ENCODE results near the gene PRKD1.
"Not testable (repeated sequence)": the region's sequence is repeated elsewhere in the genome, so short reads cannot be mapped to it uniquely, and the experiment has no call there.

PRKD1 gene

DNA sequence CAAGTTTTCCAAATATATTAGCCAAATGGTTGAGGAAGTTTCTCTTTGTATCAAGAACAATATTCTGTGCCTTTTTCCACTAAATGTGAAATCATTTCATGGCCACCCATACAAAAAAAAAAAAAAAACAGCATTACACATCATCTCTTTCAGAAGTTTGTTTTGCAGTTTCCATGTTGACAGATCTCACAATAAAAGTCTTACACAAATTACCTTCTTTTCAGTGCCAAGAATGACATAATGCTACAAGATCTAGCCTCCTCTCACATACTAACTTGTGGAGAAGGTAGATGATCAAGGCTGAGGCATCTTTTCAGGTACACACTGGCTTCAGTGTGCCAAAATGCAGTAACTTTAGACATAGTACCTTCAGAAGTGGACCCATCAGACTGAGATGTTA, 35.3 kb downstream of the PRKD1 start:
- FAIRE-seq (no peak), DNase-seq (ENCODE audit: insufficient read length, low spot score) (no peak)
- no peak for TF ChIP-seq POLR2A (IDR thresholded peaks at IDR 0.05; ENCODE audit: low read depth, low read length)

GRCh38 chr14:29885988-29886387, 41.7 kb downstream of the PRKD1 start:
- TF ChIP-seq POLR2A (IDR thresholded peaks at IDR 0.05; ENCODE audit: low read depth, low read length) (no peak), POU2F2 (IDR thresholded peaks at IDR 0.05; ENCODE audit: low read depth, low read length) (no peak), SPI1 (IDR thresholded peaks at IDR 0.05; ENCODE audit: low read depth, low read length) (no peak), POLR2AphosphoS5 (IDR thresholded peaks at IDR 0.05; ENCODE audit: low read depth, low read length) (no peak), TAF1 (IDR thresholded peaks at IDR 0.05; ENCODE audit: low read depth, low read length) (no peak), PAX5 (IDR thresholded peaks at IDR 0.05; ENCODE audit: insufficient read depth, low read length, severe bottlenecking) (no peak)
- FAIRE-seq = no peak
- no peak for DNase-seq (ENCODE audit: insufficient read length, low spot score)

DNA sequence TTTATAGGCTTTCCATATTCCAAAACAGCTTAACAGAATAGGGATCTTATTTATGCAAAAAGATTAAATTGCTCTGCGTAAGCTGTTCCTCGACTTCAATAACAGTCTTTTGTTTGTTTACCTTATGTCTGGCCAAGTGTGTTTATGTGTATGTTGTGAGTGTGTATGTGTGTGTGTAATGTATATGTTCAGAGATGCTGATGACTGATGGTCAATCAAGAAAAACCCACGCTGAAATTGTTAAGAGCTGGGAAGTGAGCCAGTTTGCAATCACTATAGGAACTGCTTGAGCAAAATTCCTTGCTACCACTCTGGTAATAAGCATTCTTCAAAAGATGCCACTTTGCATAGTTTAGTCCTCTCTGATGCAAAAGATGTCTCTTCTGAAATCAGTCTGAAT, 59.6 kb downstream of the PRKD1 start:
- DNase-seq (ENCODE audit: insufficient read length, low spot score) (no peak), FAIRE-seq (no peak)
- TF ChIP-seq SPI1 (IDR thresholded peaks at IDR 0.05; ENCODE audit: low read depth, low read length) = no peak
- TF ChIP-seq POLR2AphosphoS5 (IDR thresholded peaks at IDR 0.05; ENCODE audit: low read depth, low read length) = no peak
- TF ChIP-seq PAX5 (IDR thresholded peaks at IDR 0.05; ENCODE audit: insufficient read depth, low read length, severe bottlenecking) = no peak
- no peak for TF ChIP-seq TAF1 (IDR thresholded peaks at IDR 0.05; ENCODE audit: low read depth, low read length)
- no peak for TF ChIP-seq POU2F2 (IDR thresholded peaks at IDR 0.05; ENCODE audit: low read depth, low read length)
- no peak for TF ChIP-seq POLR2A (IDR thresholded peaks at IDR 0.05; ENCODE audit: low read depth, low read length)

DNA sequence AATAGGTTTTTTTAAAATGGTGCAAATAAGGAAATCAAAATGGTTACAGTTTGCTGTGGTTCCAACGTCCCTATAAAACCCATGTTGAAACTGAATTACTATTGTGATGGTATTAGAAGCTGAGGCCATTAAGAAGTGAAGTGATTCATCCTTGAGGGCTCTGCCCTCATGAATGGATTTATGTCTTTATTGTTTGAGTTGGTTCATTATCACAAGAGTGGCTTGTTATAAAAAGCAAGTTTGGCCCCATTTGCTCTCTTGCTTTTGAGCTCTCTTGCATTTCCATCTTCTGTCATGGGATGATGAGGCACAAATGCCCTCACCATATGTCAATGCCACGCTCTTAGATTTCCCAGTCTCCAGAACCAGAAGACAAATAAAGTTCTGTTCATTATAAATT, 62.3 kb downstream of the PRKD1 start:
- FAIRE-seq = no peak
- no peak for TF ChIP-seq SPI1 (IDR thresholded peaks at IDR 0.05; ENCODE audit: low read depth, low read length)
- no peak for TF ChIP-seq POU2F2 (IDR thresholded peaks at IDR 0.05; ENCODE audit: low read depth, low read length)
- no peak for TF ChIP-seq POLR2A (IDR thresholded peaks at IDR 0.05; ENCODE audit: low read depth, low read length)
- TF ChIP-seq PAX5 (IDR thresholded peaks at IDR 0.05; ENCODE audit: insufficient read depth, low read length, severe bottlenecking) = no peak
- no peak for DNase-seq (ENCODE audit: insufficient read length, low spot score)

DNA sequence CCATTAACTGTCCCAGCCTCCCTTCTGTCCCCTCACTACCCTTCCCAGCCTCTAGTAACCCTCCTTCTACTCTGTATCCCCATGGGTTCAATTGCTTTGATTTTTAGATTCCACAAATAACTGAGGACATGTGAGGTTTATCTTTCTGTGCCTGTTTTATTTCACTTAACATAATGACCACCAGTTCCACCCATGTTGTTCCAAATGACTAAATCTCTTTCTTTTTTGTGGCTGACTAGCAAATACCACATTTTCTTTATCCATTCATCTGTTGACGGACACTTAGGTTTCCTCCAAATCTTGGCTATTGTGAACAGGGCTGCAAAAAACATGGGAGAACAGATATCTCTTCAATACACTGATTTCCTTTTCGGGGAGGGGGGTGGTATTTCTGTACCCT, 65.7 kb downstream of the PRKD1 start:
- FAIRE-seq = no peak
- TF ChIP-seq TAF1 (IDR thresholded peaks at IDR 0.05; ENCODE audit: low read depth, low read length) (no peak), POLR2AphosphoS5 (IDR thresholded peaks at IDR 0.05; ENCODE audit: low read depth, low read length) (no peak), SPI1 (IDR thresholded peaks at IDR 0.05; ENCODE audit: low read depth, low read length) (no peak)
- no peak for DNase-seq (ENCODE audit: insufficient read length, low spot score)

DNA sequence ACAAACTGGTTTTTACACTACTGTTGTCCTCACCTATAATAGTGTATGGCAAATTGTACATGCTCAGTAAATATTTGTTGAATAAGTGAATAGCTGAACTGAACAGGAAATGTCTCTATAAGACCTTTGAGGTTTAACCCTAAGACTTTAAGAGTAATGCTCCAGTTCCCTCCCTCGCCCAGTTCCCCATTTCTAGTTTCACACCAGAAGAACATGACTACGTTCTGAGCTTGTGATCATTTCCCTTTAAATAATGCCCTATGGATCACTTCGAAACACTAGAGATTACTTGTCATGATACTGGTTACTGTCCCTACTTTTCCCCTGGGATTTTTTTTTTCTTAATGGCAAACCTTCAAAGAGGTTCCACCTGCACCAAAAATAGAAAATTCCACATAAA, 69.3 kb downstream of the PRKD1 start:
- FAIRE-seq (peak; percentile 79), DNase-seq (ENCODE audit: insufficient read length, low spot score) (no peak)
- TF ChIP-seq POLR2A (IDR thresholded peaks at IDR 0.05; ENCODE audit: low read depth, low read length) (no peak), POU2F2 (IDR thresholded peaks at IDR 0.05; ENCODE audit: low read depth, low read length) (no peak), PAX5 (IDR thresholded peaks at IDR 0.05; ENCODE audit: insufficient read depth, low read length, severe bottlenecking) (no peak), POLR2AphosphoS5 (IDR thresholded peaks at IDR 0.05; ENCODE audit: low read depth, low read length) (no peak), SPI1 (IDR thresholded peaks at IDR 0.05; ENCODE audit: low read depth, low read length) (peak; percentile 99), TAF1 (IDR thresholded peaks at IDR 0.05; ENCODE audit: low read depth, low read length) (no peak)

- TF ChIP-seq TAF1 (IDR thresholded peaks at IDR 0.05; ENCODE audit: low read depth, low read length) (no peak), SPI1 (IDR thresholded peaks at IDR 0.05; ENCODE audit: low read depth, low read length) (peak; percentile 37; the same call in 1 of the 2 replicates), PAX5 (IDR thresholded peaks at IDR 0.05; ENCODE audit: insufficient read depth, low read length, severe bottlenecking) (peak; percentile 6), POLR2AphosphoS5 (IDR thresholded peaks at IDR 0.05; ENCODE audit: low read depth, low read length) (no peak), POU2F2 (IDR thresholded peaks at IDR 0.05; ENCODE audit: low read depth, low read length) (no peak)
- DNase-seq (ENCODE audit: insufficient read length, low spot score) = no peak
- FAIRE-seq = no peak
Measured at GRCh38 chr14:29857551-29857950, 70.1 kb downstream of the PRKD1 start.

DNA sequence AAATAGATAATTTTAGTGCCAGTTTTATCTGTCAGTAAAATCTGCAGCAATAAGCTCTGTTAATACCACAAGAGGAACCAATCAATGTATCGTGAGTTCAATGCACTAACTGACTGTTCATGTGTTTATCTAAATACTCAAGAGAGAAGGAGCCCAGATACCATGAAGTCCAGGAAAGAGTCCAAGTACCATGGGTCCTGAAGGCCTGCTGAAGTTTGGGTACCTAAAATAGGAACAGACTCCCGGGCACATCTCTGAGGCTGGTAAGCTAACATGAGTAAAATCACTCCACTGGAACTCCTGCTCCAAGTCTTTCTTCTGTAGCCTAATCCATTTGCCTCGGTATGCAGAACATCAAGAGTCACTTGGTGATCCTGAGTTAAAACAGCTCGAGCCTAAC, 71.1 kb downstream of the PRKD1 start:
- DNase-seq (ENCODE audit: insufficient read length, low spot score) (no peak), FAIRE-seq (no peak)
- TF ChIP-seq POLR2A (IDR thresholded peaks at IDR 0.05; ENCODE audit: low read depth, low read length) = no peak
- TF ChIP-seq POU2F2 (IDR thresholded peaks at IDR 0.05; ENCODE audit: low read depth, low read length) = no peak
- TF ChIP-seq PAX5 (IDR thresholded peaks at IDR 0.05; ENCODE audit: insufficient read depth, low read length, severe bottlenecking) = no peak
- no peak for TF ChIP-seq SPI1 (IDR thresholded peaks at IDR 0.05; ENCODE audit: low read depth, low read length)
- no peak for TF ChIP-seq TAF1 (IDR thresholded peaks at IDR 0.05; ENCODE audit: low read depth, low read length)
- no peak for TF ChIP-seq POLR2AphosphoS5 (IDR thresholded peaks at IDR 0.05; ENCODE audit: low read depth, low read length)

GRCh38 chr14:29853691-29854090, 74.0 kb downstream of the PRKD1 start:
- not testable (repeated sequence) for FAIRE-seq; DNase-seq (ENCODE audit: insufficient read length, low spot score)

DNA sequence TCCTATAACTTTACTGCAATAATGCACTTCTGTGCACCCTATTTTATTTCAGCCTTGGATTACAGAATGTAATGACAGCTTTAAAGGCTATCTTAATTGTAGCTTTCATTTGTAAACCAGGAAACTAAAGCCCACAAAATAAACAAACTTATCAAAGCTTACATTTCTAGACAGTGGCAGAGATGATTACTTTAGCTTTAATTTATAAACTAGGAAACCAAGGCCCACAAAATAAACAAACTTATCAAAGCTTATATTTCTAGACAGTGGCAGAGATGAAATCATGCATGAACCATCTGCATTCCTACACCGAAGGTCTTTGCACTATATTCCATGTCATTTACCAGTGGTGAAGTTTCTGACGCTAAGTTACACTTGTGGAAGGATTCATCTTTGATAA, 74.4 kb downstream of the PRKD1 start:
- no peak for FAIRE-seq
- DNase-seq (ENCODE audit: insufficient read length, low spot score) = no peak
- TF ChIP-seq TAF1 (IDR thresholded peaks at IDR 0.05; ENCODE audit: low read depth, low read length) (no peak), POU2F2 (IDR thresholded peaks at IDR 0.05; ENCODE audit: low read depth, low read length) (no peak), POLR2A (IDR thresholded peaks at IDR 0.05; ENCODE audit: low read depth, low read length) (no peak), SPI1 (IDR thresholded peaks at IDR 0.05; ENCODE audit: low read depth, low read length) (no peak), PAX5 (IDR thresholded peaks at IDR 0.05; ENCODE audit: insufficient read depth, low read length, severe bottlenecking) (no peak), POLR2AphosphoS5 (IDR thresholded peaks at IDR 0.05; ENCODE audit: low read depth, low read length) (no peak)

GRCh38 chr14:29851397-29851796, 76.2 kb downstream of the PRKD1 start:
- no peak for DNase-seq (ENCODE audit: insufficient read length, low spot score)
- FAIRE-seq = no peak
- TF ChIP-seq TAF1 (IDR thresholded peaks at IDR 0.05; ENCODE audit: low read depth, low read length) (no peak), POLR2AphosphoS5 (IDR thresholded peaks at IDR 0.05; ENCODE audit: low read depth, low read length) (no peak), POU2F2 (IDR thresholded peaks at IDR 0.05; ENCODE audit: low read depth, low read length) (no peak), PAX5 (IDR thresholded peaks at IDR 0.05; ENCODE audit: insufficient read depth, low read length, severe bottlenecking) (no peak), POLR2A (IDR thresholded peaks at IDR 0.05; ENCODE audit: low read depth, low read length) (no peak), SPI1 (IDR thresholded peaks at IDR 0.05; ENCODE audit: low read depth, low read length) (no peak)
